CMK (cell line): Measurements from ENCODE around the gene MEGF9.
"Not testable (repeated sequence)": the region's sequence is repeated elsewhere in the genome, so short reads cannot be mapped to it uniquely, and the experiment has no call there.

Source experiments
- DNase-seq: peaks from one replicate; pipeline ENCODE4 v3.0.0-alpha.2; 2010; ENCODE audit warnings: low read depth

The MEGF9 gene

GRCh38 chr9:120714088-120714845 is at the start of gene MEGF9:
Gene MEGF9 (minus strand): TSS chr9:120714470. CDS start chr9:120714358, 112 bp downstream.
- DNase-seq = peak; percentile 90

- no peak for DNase-seq
Measured at GRCh38 chr9:120761006-120761405, 46.7 kb upstream of the MEGF9 start.

GRCh38 chr9:120759755-120760400 is 45.6 kb upstream of the MEGF9 start:
- no peak for DNase-seq

DNA sequence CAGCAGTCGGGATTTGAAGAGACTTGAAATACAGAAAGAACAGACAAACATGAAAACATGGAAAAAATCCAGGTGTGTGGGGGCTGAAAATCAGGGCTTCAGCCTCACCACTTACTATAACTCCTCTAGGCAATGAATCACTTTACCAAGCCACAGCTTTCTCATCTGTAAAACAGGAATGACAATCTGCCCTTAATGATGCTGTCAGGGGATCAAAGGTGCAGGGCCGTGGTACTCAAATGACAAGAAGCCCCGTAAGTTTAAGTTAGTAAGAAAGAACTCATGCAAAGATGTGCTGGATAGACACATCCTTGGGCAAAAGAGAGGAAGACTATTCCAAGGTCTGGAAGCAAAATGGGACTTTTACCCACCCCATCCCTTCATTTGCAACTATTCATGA is 44.3 kb upstream of the MEGF9 start:
- no peak for DNase-seq

DNA sequence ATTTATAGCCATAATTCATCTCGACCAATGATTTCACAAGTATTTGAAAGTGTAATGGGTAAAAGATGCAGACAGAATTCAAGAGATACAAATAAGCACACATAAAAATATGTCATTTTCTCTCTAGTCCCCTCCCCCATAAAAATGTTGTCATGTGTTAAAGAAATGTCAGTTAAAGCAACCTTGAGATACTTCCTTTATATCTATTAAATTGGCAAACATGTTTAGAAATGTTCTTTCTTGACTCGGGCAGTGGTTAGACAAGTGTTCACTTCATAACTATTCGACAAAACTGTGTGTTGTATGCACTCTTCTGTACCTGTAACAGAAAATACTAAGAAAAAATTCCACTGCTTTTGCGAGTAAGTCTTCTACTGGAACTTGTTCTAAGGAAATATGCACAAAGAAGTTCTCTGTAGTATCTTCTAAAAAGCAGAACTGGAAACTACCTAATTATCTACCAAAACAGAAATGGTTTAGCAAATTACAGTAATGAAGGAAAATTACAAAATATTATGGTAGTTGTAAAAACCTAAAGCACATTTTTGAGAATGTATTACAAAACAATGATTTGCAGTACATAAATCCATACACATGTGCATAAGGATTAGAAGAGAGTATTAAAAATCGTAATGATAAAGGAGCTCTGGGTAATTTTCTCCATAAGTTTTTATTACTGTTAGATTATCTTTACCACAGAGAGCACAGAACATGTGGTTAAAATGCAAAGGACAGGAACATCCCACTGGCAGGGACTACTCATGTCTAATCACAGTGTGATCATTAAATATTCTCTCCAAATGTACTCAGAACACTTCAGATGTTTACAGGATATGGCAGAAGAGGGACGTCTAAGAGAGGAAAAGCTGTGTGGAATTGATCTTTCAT is 43.0 kb upstream of the MEGF9 start:
- DNase-seq = no peak

DNA sequence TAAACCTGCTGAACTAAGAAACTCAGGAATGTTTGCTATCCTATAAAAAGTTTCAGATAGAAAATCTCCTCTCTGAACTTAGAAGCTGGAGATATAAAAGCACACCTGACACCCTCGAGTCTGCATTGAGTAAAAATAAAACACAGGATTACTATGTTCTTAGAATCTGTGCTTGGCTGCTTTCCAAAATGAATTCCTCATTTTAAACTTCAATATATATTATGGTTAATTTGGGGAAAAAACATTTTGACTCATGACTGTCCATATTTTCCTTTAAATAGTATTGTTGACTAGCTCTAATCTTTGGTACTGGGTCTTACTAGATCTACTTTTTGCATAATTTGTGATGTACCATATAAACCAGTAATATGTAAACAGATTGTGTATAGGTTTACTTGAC is 42.3 kb upstream of the MEGF9 start:
- DNase-seq = no peak

DNA sequence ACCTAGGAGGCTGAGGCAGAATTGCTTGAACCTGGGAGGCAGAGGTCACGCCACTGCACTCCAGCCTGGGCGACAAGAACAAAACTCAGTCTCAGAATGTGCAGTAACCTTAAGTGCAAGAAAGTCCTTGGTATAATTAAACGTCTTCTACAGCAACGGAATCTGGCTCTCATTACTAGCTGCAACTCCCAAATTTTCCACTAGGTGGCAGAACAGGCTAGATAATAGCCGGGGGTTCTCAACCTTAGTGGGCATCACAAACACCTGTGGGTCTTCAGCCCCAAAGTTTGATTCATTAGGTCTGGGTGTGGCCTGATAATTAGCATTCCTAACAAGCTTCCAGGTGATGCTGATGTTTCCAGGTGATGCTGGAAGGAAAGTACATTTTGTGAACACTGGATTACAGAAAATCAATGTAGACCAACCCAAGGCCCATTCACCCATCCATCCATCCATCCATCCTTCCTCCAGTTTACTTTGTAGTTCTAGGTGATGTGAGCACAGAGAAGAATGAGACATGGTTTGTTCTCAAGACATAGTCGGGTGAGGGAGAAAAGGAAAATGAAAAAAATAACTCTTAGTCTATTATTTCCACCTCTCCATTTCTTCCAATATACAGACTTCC is 41.7 kb upstream of the MEGF9 start:
- no peak for DNase-seq

DNA sequence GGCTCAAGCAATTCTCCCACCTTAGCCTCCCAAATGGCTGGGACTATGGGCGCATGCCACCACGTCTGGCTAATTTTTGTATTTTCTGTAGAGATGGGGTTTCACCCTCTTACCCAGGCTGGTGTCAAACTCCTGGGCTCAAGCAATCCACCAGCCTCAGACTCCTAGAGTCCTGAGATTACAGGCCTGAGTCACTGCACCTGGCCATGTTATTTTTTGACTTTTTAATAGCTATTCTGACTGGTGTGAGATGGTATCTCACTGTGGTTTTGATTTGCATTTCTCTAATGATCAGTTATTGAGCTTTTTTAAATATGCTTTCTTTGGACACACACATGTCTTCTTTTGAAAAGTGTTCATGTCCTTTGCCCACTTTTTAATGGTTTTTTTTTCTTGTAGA is 40.8 kb upstream of the MEGF9 start:
- DNase-seq = no peak

GRCh38 chr9:120750421-120750820 is 36.2 kb upstream of the MEGF9 start:
- DNase-seq = no peak

- not testable (repeated sequence) for DNase-seq
Measured at GRCh38 chr9:120746366-120746765, 32.1 kb upstream of the MEGF9 start.

GRCh38 chr9:120745278-120745677 is 31.0 kb upstream of the MEGF9 start:
- no peak for DNase-seq

DNA sequence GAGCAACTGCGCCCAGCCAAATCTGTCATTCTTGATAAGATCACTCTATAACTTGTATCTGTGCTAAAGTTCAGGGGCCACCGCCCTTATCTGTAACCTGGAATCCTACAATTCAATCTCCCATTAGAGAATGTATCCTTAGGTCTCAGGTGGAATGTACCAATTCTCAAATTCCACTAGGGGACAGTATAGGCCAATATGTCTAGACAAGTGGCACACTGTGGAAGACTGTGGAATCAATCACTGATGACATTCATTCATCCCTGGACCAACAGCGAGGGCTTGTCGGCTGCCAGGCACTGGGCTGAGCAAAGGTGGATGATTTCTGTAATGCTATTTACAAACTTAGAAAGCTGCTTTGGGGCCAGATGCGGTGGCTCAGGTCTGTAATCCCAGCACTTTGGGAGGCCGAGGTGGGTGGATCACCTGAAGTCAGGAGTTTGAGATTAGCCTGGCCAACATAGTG is 28.7 kb upstream of the MEGF9 start:
- DNase-seq = no peak

GRCh38 chr9:120741701-120742100 is 27.4 kb upstream of the MEGF9 start:
- DNase-seq = no peak

DNA sequence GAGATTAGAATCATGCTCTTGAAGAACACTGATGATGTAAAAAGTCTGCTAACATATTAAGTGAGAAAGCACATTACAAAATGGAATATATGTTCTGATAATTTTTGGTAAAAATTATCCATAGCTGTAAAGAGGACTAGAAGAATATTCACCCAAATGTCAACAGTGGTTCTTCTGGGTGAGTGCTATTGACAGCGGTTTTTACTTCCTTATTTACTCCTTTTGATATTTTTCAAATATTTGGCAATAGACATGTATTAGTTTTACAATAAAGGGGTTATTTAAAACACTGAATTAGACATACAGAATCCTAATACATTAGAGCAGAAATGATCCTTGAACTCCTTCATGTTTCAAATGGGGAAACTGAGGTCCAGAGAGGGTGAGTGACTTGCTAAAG is 26.9 kb upstream of the MEGF9 start:
- DNase-seq = no peak

DNA sequence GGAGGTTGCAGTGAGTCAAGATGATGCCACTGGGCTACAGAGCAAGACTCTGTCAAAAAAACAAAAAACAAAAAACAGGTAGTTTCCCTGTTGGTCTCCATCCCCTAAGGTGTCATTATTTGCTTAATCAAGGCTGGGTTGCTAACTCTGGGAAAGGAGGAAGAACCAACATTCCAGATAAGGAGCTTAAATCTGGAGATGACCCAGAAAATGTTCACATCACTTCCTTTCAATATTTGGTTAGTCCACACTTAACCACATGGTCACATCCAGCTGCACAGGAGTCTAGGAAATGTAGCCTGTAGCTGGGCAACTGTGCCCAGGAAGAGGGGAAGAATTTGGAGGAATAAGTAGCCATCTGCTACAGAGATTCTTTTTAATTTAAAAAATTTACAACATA is 25.9 kb upstream of the MEGF9 start:
- DNase-seq = no peak

DNA sequence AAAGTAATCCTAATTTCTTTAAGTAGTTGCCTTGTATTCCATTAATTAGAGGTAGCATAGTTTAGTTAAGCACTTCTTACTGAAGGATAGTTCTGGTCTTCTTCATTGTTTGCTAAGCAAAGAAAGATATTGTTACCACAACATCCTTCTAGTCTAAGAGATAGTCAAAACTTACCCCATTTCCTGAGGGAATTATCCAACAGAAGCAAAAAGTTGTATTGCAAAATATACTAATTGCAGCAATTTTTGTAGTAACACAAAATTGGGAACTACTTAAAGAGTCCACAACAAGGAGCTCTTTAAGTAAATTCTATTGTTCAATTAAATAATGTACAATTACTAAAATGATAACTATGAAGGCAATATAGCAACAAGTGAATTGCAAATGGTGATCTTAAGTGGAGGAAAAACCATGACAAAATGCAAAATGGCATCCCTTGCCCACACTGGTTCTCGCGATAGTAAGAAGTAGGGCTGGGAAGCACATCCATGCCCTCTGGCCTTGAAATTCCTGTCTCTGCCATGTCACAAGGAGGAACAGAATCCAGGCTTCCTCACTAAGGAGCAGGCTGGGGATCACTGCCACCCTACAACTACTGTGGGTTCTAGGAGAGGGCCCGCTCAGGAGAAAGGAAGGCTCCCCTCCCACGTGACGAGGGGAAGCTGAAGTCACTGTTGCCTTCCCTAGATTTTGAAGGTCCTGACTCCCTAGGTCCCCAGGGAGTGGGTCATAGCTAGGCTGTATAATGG is 23.3 kb upstream of the MEGF9 start:
- DNase-seq = no peak

- no peak for DNase-seq
Measured at GRCh38 chr9:120736881-120737280, 22.6 kb upstream of the MEGF9 start.

DNA sequence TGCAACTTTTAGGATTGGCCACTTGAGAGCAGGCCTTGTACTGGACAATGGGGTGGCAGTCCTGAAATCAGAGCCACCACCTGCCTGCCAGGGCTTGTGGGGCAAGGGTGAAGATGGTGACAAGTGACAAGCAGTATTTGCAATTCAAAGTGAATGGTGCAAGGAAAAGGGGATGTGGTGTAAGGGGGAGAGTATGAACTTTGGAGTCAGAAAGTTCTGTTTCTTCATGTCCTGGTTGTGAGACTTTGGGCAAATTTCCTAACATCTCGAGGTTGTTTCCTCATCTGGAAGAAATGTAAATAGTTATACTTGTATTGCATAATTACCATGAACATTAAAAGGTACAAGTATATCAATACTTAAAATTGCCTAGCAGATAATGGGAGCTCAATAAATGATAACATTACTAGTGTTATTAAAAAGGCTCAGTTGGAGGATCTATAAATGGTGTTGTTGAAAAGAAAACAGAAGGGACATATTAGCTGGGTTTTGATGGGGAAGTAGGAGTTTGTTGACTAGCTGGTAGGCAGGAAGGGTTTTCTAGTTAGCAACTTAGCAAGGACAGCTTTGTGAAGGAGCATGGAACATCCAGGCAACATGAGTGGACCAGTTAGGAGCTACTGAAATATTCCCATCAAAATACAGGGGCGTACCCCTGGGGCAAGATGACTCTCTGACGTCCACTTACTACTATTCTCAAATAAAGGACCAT is 21.3 kb upstream of the MEGF9 start:
- DNase-seq = no peak

- no peak for DNase-seq
Measured at GRCh38 chr9:120734607-120735410, 20.5 kb upstream of the MEGF9 start.

DNA sequence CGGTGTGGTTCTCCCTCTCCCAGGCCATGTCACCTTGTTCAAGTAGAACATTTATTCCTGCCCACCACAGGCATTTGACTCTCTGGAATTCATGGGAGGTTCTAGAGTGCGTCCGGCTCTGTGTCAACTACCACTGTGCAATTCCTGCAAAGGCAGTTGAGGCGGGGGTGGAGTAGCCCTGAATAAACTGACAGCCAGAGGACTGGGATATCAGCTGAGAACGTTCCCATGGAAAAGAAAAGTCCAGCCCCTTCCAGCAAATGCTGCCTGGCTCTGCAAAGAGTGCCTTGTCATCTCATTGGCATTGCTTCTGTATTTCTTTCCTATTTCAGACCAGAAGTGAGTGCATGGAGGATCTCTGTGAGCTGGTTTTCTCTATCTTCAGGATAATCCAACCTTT is 18.9 kb upstream of the MEGF9 start:
- no peak for DNase-seq
